Tibial artery (tissue), 4 donors: Measurements from ENCODE around the gene ZFAND2A.

Experiments
- DNase-seq, 2 donors: peaks; one replicate each; pipeline ENCODE4 v3.0.0-alpha.2; 2019
- H3K27ac ChIP-seq, 2 donors: fragments of 200-600 bp; sonication (generic) in 1 of 2; 1 replicate in 1 of 2; 2 replicates in 1 of 2; pipeline ENCODE4 v1.5.1; 2018 to 2019; ENCODE audit warnings: mild to moderate bottlenecking in 1 of 2
- H3K27me3 ChIP-seq, 2 donors: fragments of 200-600 bp; sonication (generic) in 1 of 2; one replicate each; pipeline versions ENCODE4 v1.5.1 to v1.6.0; 2016 to 2019
- H3K36me3 ChIP-seq, 3 donors: fragments of 200-600 bp; sonication (generic) in 2 of 3; one replicate each; pipeline ENCODE4 v1.5.1; 2016 to 2019; ENCODE audit warnings: mild to moderate bottlenecking in 2 of 3
- H3K4me1 ChIP-seq, 4 donors: fragments of 200-600 bp; sonication (generic) in 2 of 4; 1 replicate in 3 of 4; 2 replicates in 1 of 4; pipeline ENCODE4 v1.5.1; 2016 to 2019
- H3K4me3 ChIP-seq, 2 donors: fragments of 200-600 bp; sonication (generic) in 1 of 2; 1 replicate in 1 of 2; 2 replicates in 1 of 2; pipeline ENCODE4 v1.5.1; 2018 to 2019; ENCODE audit warnings: mild to moderate bottlenecking in 2 of 2
- H3K9me3 ChIP-seq, 3 donors: fragments of 200-600 bp; sonication (generic) in 1 of 3; one replicate each; pipeline ENCODE4 v1.5.1; 2016 to 2019
- intact Hi-C: fragments of 100-400 bp; cut with DNase I; formaldehyde crosslinking; loops from one replicate; pipeline ENCODE4 v1.15.0; 2023; ENCODE audit warnings: low total_unique reads
- TF ChIP-seq, protein P1 (sequence below), 2 experiments: fragments of 200-600 bp in 1 of 2; fragments of 450-650 bp in 1 of 2; IDR thresholded peaks; one replicate each; pipeline ENCODE4 v1.5.1; 2017 to 2019; ENCODE audit warnings: antibody characterized with exemption in 2 of 2, mild to moderate bottlenecking in 1 of 2, moderate library complexity in 1 of 2

ZFAND2A gene

DNA sequence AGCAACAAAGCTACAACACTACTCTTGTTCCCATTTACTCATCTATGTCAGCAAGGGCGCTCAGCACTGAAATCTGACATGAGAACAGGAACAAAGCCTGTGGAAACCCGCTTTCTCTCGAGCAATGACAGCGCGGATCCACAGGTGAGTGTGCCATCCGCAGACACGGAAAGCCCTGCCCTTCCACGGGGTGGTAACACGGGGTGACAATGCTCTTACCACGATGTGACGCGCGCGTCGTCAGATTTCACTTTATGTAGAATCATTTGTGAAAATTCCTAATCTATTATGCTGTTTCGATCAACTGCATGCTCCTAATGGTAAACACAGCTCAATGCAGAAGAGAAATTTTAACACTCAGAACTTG is 34.4 kb downstream of the ZFAND2A start:
- H3K4me1 ChIP-seq: peaks cover 0 to 30% (median 22%) of the 10 kb centered on the region in 4 donors
- H3K9me3 ChIP-seq: no peaks in the 10 kb centered on the region
- intact Hi-C loops: no loop called here
- H3K27ac ChIP-seq: no peak overlapping the region
- H3K27me3 ChIP-seq: no peaks in the 10 kb centered on the region
- DNase-seq: no peak
- H3K4me3 ChIP-seq: no peak overlapping the region
- TF ChIP-seq, protein P1, sequence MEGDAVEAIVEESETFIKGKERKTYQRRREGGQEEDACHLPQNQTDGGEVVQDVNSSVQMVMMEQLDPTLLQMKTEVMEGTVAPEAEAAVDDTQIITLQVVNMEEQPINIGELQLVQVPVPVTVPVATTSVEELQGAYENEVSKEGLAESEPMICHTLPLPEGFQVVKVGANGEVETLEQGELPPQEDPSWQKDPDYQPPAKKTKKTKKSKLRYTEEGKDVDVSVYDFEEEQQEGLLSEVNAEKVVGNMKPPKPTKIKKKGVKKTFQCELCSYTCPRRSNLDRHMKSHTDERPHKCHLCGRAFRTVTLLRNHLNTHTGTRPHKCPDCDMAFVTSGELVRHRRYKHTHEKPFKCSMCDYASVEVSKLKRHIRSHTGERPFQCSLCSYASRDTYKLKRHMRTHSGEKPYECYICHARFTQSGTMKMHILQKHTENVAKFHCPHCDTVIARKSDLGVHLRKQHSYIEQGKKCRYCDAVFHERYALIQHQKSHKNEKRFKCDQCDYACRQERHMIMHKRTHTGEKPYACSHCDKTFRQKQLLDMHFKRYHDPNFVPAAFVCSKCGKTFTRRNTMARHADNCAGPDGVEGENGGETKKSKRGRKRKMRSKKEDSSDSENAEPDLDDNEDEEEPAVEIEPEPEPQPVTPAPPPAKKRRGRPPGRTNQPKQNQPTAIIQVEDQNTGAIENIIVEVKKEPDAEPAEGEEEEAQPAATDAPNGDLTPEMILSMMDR (IDR thresholded peaks at IDR 0.05): no peak
- H3K36me3 ChIP-seq: peaks cover 0 to 16% (median 0%) of the 10 kb centered on the region in 3 donors

DNA sequence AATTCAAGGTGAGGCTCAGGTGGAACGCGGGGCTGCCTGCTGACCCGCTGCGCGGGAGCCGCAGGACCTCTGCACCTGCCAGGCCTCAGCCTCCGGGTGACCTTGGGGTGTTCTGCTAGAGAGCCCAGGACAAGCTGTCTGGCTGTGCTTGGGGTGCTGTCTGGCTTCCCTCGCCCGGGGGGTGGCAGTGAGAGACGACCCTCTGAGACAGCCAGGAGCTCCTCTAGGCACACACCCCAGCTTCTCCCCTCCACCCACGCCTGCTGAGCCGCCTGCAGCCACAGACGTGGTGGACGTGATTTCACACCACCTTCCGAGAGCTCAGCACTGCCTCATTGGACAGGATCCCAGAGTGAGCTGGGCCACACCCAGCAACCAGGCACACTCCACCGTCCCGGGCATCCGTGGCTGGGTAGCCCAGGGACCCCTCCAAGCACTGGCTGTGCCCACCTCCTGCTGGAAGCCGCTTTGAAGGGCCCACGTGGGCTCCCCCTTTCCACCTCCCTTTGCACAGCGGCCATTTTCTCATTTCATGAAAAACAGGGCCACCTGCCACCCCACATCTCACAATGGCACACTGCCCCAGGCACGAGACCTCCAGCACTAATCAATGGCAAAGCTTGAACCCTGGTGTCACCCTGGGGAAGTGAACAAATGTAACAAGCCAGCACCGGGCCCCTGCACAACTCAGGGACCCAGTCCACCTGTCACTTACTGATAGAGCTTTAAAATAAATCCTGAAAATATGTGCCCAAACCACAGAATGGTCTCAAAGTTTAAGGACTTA is 35.0 kb downstream of the ZFAND2A start:
- Histone ChIP-seq H3K27ac (peak overlapping the region; percentile 90 to 94), H3K36me3 (peaks cover 0 to 14% (median 0%) of the 10 kb centered on the region in 3 donors), H3K4me3 (peak overlapping the region; percentile 7 to 38), H3K9me3 (no peaks in the 10 kb centered on the region), H3K4me1 (peaks cover 0 to 30% (median 22%) of the 10 kb centered on the region in 4 donors), H3K27me3 (no peaks in the 10 kb centered on the region)
- TF ChIP-seq, protein P1 (IDR thresholded peaks at IDR 0.05): no peak
- intact Hi-C loops: loop anchor here (5.0 kb wide), 1 partner anchor 38 kb away; the partner anchor contains the start of gene GPER1
- no peak for DNase-seq

DNA sequence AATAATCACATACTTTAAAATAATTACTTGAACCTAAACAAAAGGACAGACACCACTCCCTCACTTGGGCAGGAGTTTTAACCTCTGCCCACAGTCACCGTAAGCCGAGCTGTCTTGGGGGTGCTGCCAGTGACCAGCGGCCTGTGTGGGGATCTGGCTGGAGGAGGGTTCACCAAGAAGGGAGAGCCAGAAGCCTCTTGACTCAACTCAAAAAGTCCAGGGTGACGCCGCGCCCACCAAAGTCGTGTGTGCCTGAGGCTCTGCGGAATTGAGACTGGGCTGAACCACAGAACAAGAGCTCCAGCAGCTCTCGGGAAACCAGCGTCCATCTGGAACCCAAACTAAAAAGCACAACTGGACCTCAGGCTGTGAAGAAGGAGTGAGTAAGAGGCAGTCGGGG is 35.8 kb downstream of the ZFAND2A start:
- Histone ChIP-seq H3K4me1 (peaks cover 0 to 30% (median 22%) of the 10 kb centered on the region in 4 donors), H3K36me3 (peaks cover 0 to 6% (median 0%) of the 10 kb centered on the region in 3 donors), H3K9me3 (no peaks in the 10 kb centered on the region), H3K4me3 (peak overlapping the region; percentile 38 to 45), H3K27me3 (no peaks in the 10 kb centered on the region), H3K27ac (peak overlapping the region; percentile 90 to 94)
- intact Hi-C loops: loop anchor here (5.0 kb wide), 1 partner anchor 37 kb away; the partner anchor contains the start of gene GPER1
- TF ChIP-seq, protein P1 (IDR thresholded peaks at IDR 0.05): no peak
- DNase-seq: no peak

DNA sequence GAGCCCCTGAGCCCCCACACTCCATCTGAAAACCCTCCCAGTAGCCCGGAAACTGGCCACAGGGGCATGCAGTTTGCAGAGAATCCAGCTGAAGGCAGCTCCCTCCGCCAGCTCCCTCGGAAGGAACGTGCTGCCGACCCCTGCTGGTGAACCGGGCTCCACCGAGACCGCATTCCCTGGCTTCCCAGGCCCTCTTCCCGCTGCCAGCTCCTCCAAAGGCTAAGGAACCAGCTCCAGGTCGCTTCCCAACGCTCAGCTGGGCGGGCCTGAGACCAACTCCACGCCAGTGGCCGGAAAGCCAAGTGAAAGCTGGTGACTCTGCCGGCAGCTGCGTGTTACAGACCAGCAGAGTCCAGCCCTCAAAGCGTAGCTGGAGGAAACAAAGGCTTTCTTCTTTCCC is 36.3 kb downstream of the ZFAND2A start:
- H3K27ac ChIP-seq: peak overlapping the region; percentile 90 to 94
- DNase-seq: peak; percentile 89 to 97
- H3K36me3 ChIP-seq: peaks cover 0 to 6% (median 0%) of the 10 kb centered on the region in 3 donors
- peak overlapping the region; percentile 38 to 45 for H3K4me3 ChIP-seq
- H3K9me3 ChIP-seq: no peaks in the 10 kb centered on the region
- intact Hi-C loops: loop anchor here (5.0 kb wide), 1 partner anchor 36 kb away; the partner anchor contains the start of gene GPER1
- H3K27me3 ChIP-seq: no peaks in the 10 kb centered on the region
- peaks cover 0 to 30% (median 22%) of the 10 kb centered on the region in 4 donors for H3K4me1 ChIP-seq
- TF ChIP-seq, protein P1 (IDR thresholded peaks at IDR 0.05): peak; percentile 69 to 83

DNA sequence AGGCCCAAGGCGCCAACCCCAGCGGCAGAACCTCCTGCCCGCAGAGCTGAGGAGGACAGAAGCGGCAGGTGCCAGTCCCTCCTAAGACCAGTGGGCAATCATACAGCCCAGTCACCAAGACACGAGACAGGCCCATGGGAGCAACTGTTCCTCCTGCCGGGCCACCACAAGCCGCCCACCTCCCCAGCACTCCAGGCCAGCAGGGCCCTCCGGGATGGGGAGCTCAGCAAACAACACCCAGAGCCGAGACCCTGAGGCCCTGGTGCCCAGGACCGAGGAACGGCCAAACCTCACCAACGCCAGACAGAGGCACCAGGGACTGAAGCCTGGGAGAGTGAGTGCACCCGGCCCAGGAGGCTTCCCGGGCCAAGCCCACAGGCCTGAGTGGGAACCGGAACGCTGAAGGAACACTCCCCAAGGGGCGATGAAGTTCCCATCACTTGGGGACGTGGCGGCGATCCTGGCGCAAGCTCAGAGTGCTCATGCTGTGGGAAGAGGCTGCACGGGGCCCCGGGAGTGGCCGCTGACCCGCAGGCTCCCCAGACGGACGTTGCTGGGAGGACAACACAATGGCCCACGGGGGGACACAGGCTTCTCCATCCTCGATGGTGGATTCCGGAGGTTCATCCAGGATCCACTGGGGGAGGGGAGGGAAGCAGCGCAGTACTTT is 37.0 kb downstream of the ZFAND2A start:
- no peak for DNase-seq
- H3K4me3 ChIP-seq: peak overlapping the region in 1 of 2 donors; percentile 45
- intact Hi-C loops: loop anchor here (5.0 kb wide), 1 partner anchor 36 kb away; the partner anchor contains the start of gene GPER1
- peak overlapping the region; percentile 90 to 94 for H3K27ac ChIP-seq
- TF ChIP-seq, protein P1 (IDR thresholded peaks at IDR 0.05): no peak
- H3K9me3 ChIP-seq: no peaks in the 10 kb centered on the region
- peaks cover 0 to 6% (median 0%) of the 10 kb centered on the region in 3 donors for H3K36me3 ChIP-seq
- H3K27me3 ChIP-seq: no peaks in the 10 kb centered on the region
- H3K4me1 ChIP-seq: peaks cover 0 to 30% (median 22%) of the 10 kb centered on the region in 4 donors
